Gastrocnemius medialis (tissue), 4 donors: ENCODE results near the gene SLC17A9.

Source experiments
- CTCF ChIP-seq, 5 experiments: fragments of 450-650 bp in 3 of 5; fragments of 200-600 bp in 2 of 5; sonication (generic) in 2 of 5; IDR thresholded peaks in 4 of 5; conservative IDR thresholded peaks in 1 of 5; 1 replicate in 4 of 5; 2 replicates in 1 of 5; pipeline ENCODE4 v1.5.1; 2016 to 2019; ENCODE audit warnings: antibody characterized with exemption in 5 of 5, mild to moderate bottlenecking in 3 of 5, moderate library complexity in 3 of 5
- POLR2A ChIP-seq, 2 donors: fragments of 450-650 bp; IDR thresholded peaks; one replicate each; pipeline ENCODE4 v1.6.1; 2017; ENCODE audit warnings: antibody characterized with exemption in 2 of 2, mild to moderate bottlenecking in 2 of 2, moderate library complexity in 2 of 2

GRCh38 chr20:62922451-62922921 is 30.0 kb upstream of the SLC17A9 start:
- TF ChIP-seq CTCF (IDR thresholded peaks at IDR 0.05 in 4 of 5, conservative IDR thresholded peaks at IDR 0.05 in 1 of 5), result no peak
- no peak for TF ChIP-seq POLR2A (IDR thresholded peaks at IDR 0.05)
